Heart left ventricle (tissue), 16 donors: ENCODE results near the gene OGFOD1. TPM values are rescaled to one million over a fixed set of nuclear protein-coding genes. Genes with fewer than 3 reads are reported as not detected.

Source experiments
- ATAC-seq, 4 donors: fragments of 200-7000 bp; cut with Tn5 transposase; one replicate each; pipeline ENCODE4 v1.9.1; 2020 to 2022; ENCODE audit warnings: moderate library complexity in 4 of 4, mild to moderate bottlenecking in 3 of 4, moderate number of reproducible peaks in 1 of 4
- DNase-seq, 5 donors: peaks; one replicate each; pipeline ENCODE4 v3.0.0-alpha.2; 2020
- H3K27ac ChIP-seq, 12 donors: fragments of 200-600 bp; sonication (generic) in 4 of 12; one replicate each; pipeline versions ENCODE4 v1.5.0 to v1.8.0; 2016 to 2022; ENCODE audit warnings: mild to moderate bottlenecking in 2 of 12
- H3K27me3 ChIP-seq, 9 donors: fragments of 200-600 bp; sonication (generic) in 2 of 9; one replicate each; pipeline versions ENCODE4 v1.5.1 to v1.8.0; 2016 to 2022; ENCODE audit warnings: mild to moderate bottlenecking in 3 of 9
- H3K36me3 ChIP-seq, 9 donors: fragments of 200-600 bp; sonication (generic) in 2 of 9; one replicate each; pipeline versions ENCODE4 v1.5.0 to v1.8.0; 2018 to 2022; ENCODE audit warnings: mild to moderate bottlenecking in 2 of 9
- H3K4me1 ChIP-seq, 12 donors: fragments of 200-600 bp; sonication (generic) in 4 of 12; one replicate each; pipeline versions ENCODE4 v1.5.0 to v1.8.0; 2016 to 2022; ENCODE audit warnings: mild to moderate bottlenecking in 3 of 12
- H3K4me3 ChIP-seq, 12 donors: fragments of 200-600 bp; sonication (generic) in 4 of 12; one replicate each; pipeline versions ENCODE4 v1.5.0 to v1.8.0; 2017 to 2022; ENCODE audit warnings: mild to moderate bottlenecking in 9 of 12, moderate library complexity in 4 of 12
- H3K9me3 ChIP-seq, 12 donors: fragments of 200-600 bp; sonication (generic) in 4 of 12; one replicate each; pipeline versions ENCODE4 v1.5.0 to v1.8.0; 2016 to 2022; ENCODE audit warnings: mild to moderate bottlenecking in 1 of 12
- POLR2A ChIP-seq, 2 donors: fragments of 450-650 bp; IDR thresholded peaks; one replicate each; pipeline ENCODE4 v1.6.1; 2017; ENCODE audit warnings: antibody characterized with exemption in 2 of 2, mild to moderate bottlenecking in 2 of 2, moderate library complexity in 2 of 2
- WGBS, 4 donors: extraction: QIAGEN DNeasy Blood & Tissue Kit in 2 of 4; methylation state at CpG; one replicate each; pipeline versions ENCODE4 v1.1.5 to v1.1.7; 2013 to 2018; 5-methylcytosine and 5-hydroxymethylcytosine counted together
- intact Hi-C, 10 donors: fragments of 100-400 bp; cut with DNase I; formaldehyde crosslinking; loops; one replicate each; pipeline versions ENCODE4 v1.11.1 to v1.14.2; 2022
- polyA plus RNA-seq, 2 donors: library from polyadenylated mRNA; stranded (reverse); fragments of 200-250 nt; gene quantifications; one replicate each; pipeline ENCODE4 v1.2.3, GENCODE V29; 2013
- total RNA-seq, 9 donors: library from RNA; depleted of rRNA in 2 of 9; stranded (reverse); fragments of >200 nt in 2 of 9; fragmentation: NEBNext Ultra II Directional in 3 of 9; extraction: Animal tissue kit (Norgen Biotek cat#: 25700) in 3 of 9; gene quantifications; one replicate each; pipeline versions ENCODE4 v1.1.0 to v1.2.4, GENCODE V29; 2016 to 2023
- TF ChIP-seq, protein P1 (sequence below), 12 donors: fragments of 200-600 bp; sonication (generic) in 4 of 12; IDR thresholded peaks; one replicate each; pipeline versions ENCODE4 v1.5.0 to v1.8.0; 2018 to 2022; ENCODE audit warnings: antibody characterized with exemption in 12 of 12, mild to moderate bottlenecking in 5 of 12
- donor health status: ischemic (EF 13 %, LVEDD 7.1; RV severe dilation, severe dysfunction).
- donor health status: healthy with polysubstance abuse.
- donor health status: DM: no; HTN: yes; CAD: no.
- donor health status: DM: no; HTN: no; CAD: no.
- donor health status: ischemic (EF 25% LVEDD 6.9; RV normal size, moderate dysfunction).
- donor health status: ischemic (EF 25% LVEDD 5.7; RV mildly dilated, moderate dysfunction).
- donor health status: healthy.
- donor health status: DM: yes; HTN: yes; CAD: no.
- donor health status: ischemic (EF 35%, LVEDD 5.7; RV mildly dilated, moderate dysfunction).
- donor health status: nonischemic (EF 11% LVEDD 7.7; RV severe dilation, severe dysfunction).
- donor health status: DM: yes; HTN: yes; CAD: no.
- donor health status: PGD.
- donor health status: ischemic (EF 29% LVEDD 5.4; RV normal size, mild dysfunction).
- donor health status: nonischemic (EF 23%, LVEDD 6.1; RV moderate dilation, normal function).

The OGFOD1 gene
- total and polyA plus RNA-seq, 11 donors, result 11.4 to 39.1 (median 31.9) TPM

DNA sequence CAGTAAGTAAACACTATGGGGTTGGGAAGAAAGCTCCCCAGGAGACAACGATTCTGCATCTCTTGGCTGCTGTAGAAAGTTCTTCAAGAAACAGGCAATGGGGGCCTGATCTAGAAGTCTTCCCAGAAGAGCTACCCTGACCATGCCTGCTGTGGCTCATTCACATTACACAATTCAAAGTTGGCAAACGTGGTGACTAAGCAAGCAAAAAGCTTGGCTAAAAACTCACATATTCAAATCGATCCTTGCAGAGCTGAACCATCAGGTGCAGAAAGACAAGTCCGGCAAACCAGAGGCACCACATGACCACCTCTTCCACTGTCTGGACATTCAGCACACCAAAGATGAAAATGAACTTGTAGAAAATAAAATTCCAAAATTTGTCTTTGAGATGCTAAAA is 42.2 kb upstream of the OGFOD1 start:
- intact Hi-C loops, result no loop called here
- ATAC-seq, result no peak
- Histone ChIP-seq H3K27me3 (no peaks in the 10 kb centered on the region), H3K36me3 (peaks cover 5 to 91% (median 75%) of the 10 kb centered on the region in 9 donors), H3K4me1 (peaks cover 0 to 7% (median 0%) of the 10 kb centered on the region in 12 donors), H3K27ac (no peak overlapping the region), H3K4me3 (no peak overlapping the region), H3K9me3 (no peaks in the 10 kb centered on the region)
- no peak for DNase-seq
- WGBS, 4 donors, result 80 to 91% (median 86%) methylated on average over 4 of the region's 4 CpGs
- TF ChIP-seq, protein P1, sequence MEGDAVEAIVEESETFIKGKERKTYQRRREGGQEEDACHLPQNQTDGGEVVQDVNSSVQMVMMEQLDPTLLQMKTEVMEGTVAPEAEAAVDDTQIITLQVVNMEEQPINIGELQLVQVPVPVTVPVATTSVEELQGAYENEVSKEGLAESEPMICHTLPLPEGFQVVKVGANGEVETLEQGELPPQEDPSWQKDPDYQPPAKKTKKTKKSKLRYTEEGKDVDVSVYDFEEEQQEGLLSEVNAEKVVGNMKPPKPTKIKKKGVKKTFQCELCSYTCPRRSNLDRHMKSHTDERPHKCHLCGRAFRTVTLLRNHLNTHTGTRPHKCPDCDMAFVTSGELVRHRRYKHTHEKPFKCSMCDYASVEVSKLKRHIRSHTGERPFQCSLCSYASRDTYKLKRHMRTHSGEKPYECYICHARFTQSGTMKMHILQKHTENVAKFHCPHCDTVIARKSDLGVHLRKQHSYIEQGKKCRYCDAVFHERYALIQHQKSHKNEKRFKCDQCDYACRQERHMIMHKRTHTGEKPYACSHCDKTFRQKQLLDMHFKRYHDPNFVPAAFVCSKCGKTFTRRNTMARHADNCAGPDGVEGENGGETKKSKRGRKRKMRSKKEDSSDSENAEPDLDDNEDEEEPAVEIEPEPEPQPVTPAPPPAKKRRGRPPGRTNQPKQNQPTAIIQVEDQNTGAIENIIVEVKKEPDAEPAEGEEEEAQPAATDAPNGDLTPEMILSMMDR (IDR thresholded peaks at IDR 0.05), result no peak
- no peak for TF ChIP-seq POLR2A (IDR thresholded peaks at IDR 0.05)

DNA sequence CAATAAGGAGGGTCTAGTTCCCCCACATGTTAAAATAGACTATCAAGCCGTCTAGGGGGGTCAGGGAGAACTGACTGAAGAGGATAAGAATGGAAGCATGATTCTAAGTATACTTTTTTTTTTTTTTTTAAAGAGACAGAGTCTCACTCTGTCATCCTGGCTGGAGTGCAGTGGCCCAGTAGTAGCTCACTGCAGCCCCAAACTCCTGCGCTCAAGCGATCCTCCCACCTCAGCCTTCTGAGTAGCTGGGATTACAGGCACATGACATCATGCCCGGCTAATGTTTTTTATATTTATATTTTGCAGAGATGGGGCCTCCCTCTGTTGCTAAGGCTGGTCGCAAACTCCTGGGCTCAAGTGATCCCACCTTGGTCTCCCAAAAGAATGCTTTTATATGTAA is 40.2 kb upstream of the OGFOD1 start:
- TF ChIP-seq POLR2A (IDR thresholded peaks at IDR 0.05), result no peak
- TF ChIP-seq, protein P1 (IDR thresholded peaks at IDR 0.05), result no peak
- intact Hi-C loops, result no loop called here
- Histone ChIP-seq H3K36me3 (peaks cover 2 to 77% (median 61%) of the 10 kb centered on the region in 9 donors), H3K4me1 (peaks cover 0 to 23% (median 7%) of the 10 kb centered on the region in 12 donors), H3K27me3 (no peaks in the 10 kb centered on the region), H3K27ac (no peak overlapping the region), H3K4me3 (no peak overlapping the region), H3K9me3 (no peaks in the 10 kb centered on the region)
- DNase-seq (no peak), ATAC-seq (no peak)
- 55 to 82% (median 72%) methylated on average over 5 of the region's 5 CpGs for WGBS, 4 donors

DNA sequence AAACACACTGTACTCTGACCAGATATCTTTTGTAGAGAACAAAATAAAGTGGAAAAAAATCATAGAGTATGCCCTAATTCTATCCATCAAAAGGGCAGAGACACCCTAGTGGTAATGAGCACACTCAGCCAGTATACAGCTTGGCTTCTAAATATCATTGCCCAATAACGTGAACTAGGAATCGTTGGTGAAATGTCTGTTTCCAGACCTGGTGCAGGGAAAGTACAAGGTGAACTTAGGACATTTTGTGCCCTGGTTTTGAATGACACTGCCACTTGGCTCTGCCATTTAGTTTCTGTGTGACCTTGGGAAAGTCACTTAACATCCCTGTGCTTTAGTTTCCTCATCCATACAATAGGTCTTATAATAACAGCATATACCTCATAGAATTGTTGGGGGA is 39.7 kb upstream of the OGFOD1 start:
- no peaks in the 10 kb centered on the region for H3K9me3 ChIP-seq
- peaks cover 0 to 23% (median 7%) of the 10 kb centered on the region in 12 donors for H3K4me1 ChIP-seq
- intact Hi-C loops, result no loop called here
- DNase-seq (no peak), ATAC-seq (no peak)
- no peak overlapping the region for H3K4me3 ChIP-seq
- WGBS, 4 donors, result 91 to 100% (median 92%) methylated on average over 2 of the region's 2 CpGs
- TF ChIP-seq, protein P1 (IDR thresholded peaks at IDR 0.05), result no peak
- no peak for TF ChIP-seq POLR2A (IDR thresholded peaks at IDR 0.05)
- H3K36me3 ChIP-seq, result peaks cover 2 to 73% (median 61%) of the 10 kb centered on the region in 9 donors
- no peaks in the 10 kb centered on the region for H3K27me3 ChIP-seq
- H3K27ac ChIP-seq, result no peak overlapping the region

DNA sequence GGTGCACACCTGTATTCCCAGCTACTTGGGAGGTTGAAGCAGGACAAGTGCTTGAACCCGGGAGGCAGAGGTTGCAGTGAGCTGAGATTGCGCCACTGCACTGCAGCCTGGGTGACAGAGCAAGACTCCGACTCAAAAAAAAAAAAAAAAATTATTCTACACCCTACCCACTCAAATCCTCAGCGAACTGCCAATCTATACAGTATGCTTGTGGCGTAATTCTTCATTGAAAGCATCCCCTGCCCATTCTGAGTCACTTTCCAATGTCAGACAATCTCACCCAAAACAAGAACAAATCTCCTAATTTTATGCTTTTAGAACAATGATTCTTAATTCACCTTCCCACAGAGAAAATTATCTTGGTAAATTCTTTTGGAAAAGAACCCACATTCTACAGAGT is 38.0 kb upstream of the OGFOD1 start:
- intact Hi-C loops, result no loop called here

More for the DNA sequence above, 38.0 kb upstream of the OGFOD1 start:
- Histone ChIP-seq H3K9me3 (no peaks in the 10 kb centered on the region), H3K4me3 (no peak overlapping the region), H3K27ac (no peak overlapping the region), H3K27me3 (no peaks in the 10 kb centered on the region), H3K4me1 (peaks cover 0 to 23% (median 7%) of the 10 kb centered on the region in 12 donors), H3K36me3 (peaks cover 0 to 55% (median 44%) of the 10 kb centered on the region in 9 donors)
- ATAC-seq (no peak), DNase-seq (no peak)
- 70 to 90% (median 78%) methylated on average over 5 of the region's 5 CpGs for WGBS, 4 donors
- TF ChIP-seq POLR2A (IDR thresholded peaks at IDR 0.05), result no peak
- TF ChIP-seq, protein P1 (IDR thresholded peaks at IDR 0.05), result no peak
